ENCODE results near the gene KIFAP3.

KIFAP3 gene

GRCh38 chr1:169914531-169914930 lies 160.0 kb downstream of the KIFAP3 start:
- no peak for TF ChIP-seq CTCF (IDR thresholded peaks at IDR 0.05; ENCODE audit: low read depth, low read length, missing control alignments)
- DNase-seq (ENCODE audit: extremely low read depth, low read depth) = no peak
- H3K4me3 ChIP-seq (replicated peaks; ENCODE audit: low read depth, low read length) = no peak overlapping the region

GRCh38 chr1:169909499-169909898 lies 165.0 kb downstream of the KIFAP3 start:
- no peak for TF ChIP-seq CTCF (IDR thresholded peaks at IDR 0.05; ENCODE audit: low read depth, low read length, missing control alignments)
- H3K4me3 ChIP-seq (replicated peaks; ENCODE audit: low read depth, low read length) = no peak overlapping the region
- no peak for DNase-seq (ENCODE audit: extremely low read depth, low read depth)

- TF ChIP-seq CTCF (IDR thresholded peaks at IDR 0.05; ENCODE audit: low read depth, low read length, missing control alignments) = no peak
Measured at GRCh38 chr1:169906938-169907337, 167.6 kb downstream of the KIFAP3 start.

GRCh38 chr1:169904834-169905233 lies 169.7 kb downstream of the KIFAP3 start:
- no peak for TF ChIP-seq CTCF (IDR thresholded peaks at IDR 0.05; ENCODE audit: low read depth, low read length, missing control alignments)
- H3K4me3 ChIP-seq (replicated peaks; ENCODE audit: low read depth, low read length) = no peak overlapping the region

More at GRCh38 chr1:169906938-169907337, 167.6 kb downstream of the KIFAP3 start:
- no peak overlapping the region for H3K4me3 ChIP-seq (replicated peaks; ENCODE audit: low read depth, low read length)
- peak; percentile 32 for DNase-seq (ENCODE audit: extremely low read depth, low read depth)

GRCh38 chr1:169902751-169903150 lies 171.7 kb downstream of the KIFAP3 start:
- DNase-seq (ENCODE audit: extremely low read depth, low read depth) = no peak
- no peak for TF ChIP-seq CTCF (IDR thresholded peaks at IDR 0.05; ENCODE audit: low read depth, low read length, missing control alignments)

More at GRCh38 chr1:169904834-169905233, 169.7 kb downstream of the KIFAP3 start:
- DNase-seq (ENCODE audit: extremely low read depth, low read depth) = no peak

GRCh38 chr1:169901115-169901514 lies 173.4 kb downstream of the KIFAP3 start:
- no peak overlapping the region for H3K4me3 ChIP-seq (replicated peaks; ENCODE audit: low read depth, low read length)
- no peak for DNase-seq (ENCODE audit: extremely low read depth, low read depth)
- TF ChIP-seq CTCF (IDR thresholded peaks at IDR 0.05; ENCODE audit: low read depth, low read length, missing control alignments) = no peak

More at GRCh38 chr1:169902751-169903150, 171.7 kb downstream of the KIFAP3 start:
- H3K4me3 ChIP-seq (replicated peaks; ENCODE audit: low read depth, low read length) = no peak overlapping the region

GRCh38 chr1:169900571-169900970 lies 173.9 kb downstream of the KIFAP3 start:
- DNase-seq (ENCODE audit: extremely low read depth, low read depth) = no peak
- H3K4me3 ChIP-seq (replicated peaks; ENCODE audit: low read depth, low read length) = no peak overlapping the region
- no peak for TF ChIP-seq CTCF (IDR thresholded peaks at IDR 0.05; ENCODE audit: low read depth, low read length, missing control alignments)

All from HFF-Myc (cell line).